WTC11 (cell line): ENCODE results near the gene NUDT3.

Experiments used
- SMAD3 ChIP-seq: sonication (generic); formaldehyde crosslinking; IDR thresholded peaks from 2 replicates; pipeline ENCODE4 v1.8.0; 2022; ENCODE audit warnings: missing genetic modification reagents, mild to moderate bottlenecking, borderline replicate concordance
- ZNF396 ChIP-seq: fragments of 250-450 bp; sonication (Bioruptor Pico); IDR thresholded peaks from 2 replicates; pipeline ENCODE4 v1.8.0; 2021; ENCODE audit warnings: mild to moderate bottlenecking, moderate library complexity, borderline replicate concordance
- TF ChIP-seq, protein P1 (sequence below): sonication (generic); formaldehyde crosslinking; IDR thresholded peaks from 2 replicates; pipeline ENCODE4 v1.8.0; 2022; ENCODE audit warnings: mild to moderate bottlenecking, missing genetic modification reagents

- TF ChIP-seq ZNF396 (CRISPR knock-in tag) (no peak), SMAD3 (CRISPR knock-in tag) (no peak)
- TF ChIP-seq, protein P1, sequence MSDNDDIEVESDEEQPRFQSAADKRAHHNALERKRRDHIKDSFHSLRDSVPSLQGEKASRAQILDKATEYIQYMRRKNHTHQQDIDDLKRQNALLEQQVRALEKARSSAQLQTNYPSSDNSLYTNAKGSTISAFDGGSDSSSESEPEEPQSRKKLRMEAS (CRISPR knock-in tag) = no peak
Measured at GRCh38 chr6:34389034-34389433, 3.4 kb downstream of the NUDT3 start.
